HG02678 (cell line): ENCODE measurements around the gene SURF1.
"Not testable (repeated sequence)": the region's sequence is repeated elsewhere in the genome, so short reads cannot be mapped to it uniquely, and the experiment has no call there.

ENCODE experiments used
- ATAC-seq: cut with Tn5 transposase; IDR thresholded peaks from one replicate; pipeline ENCODE4 v1.9.1; 2021; ENCODE audit warnings: mild to moderate bottlenecking, moderate library complexity; ENCODE audit not compliant: unreplicated experiment

SURF1 gene

GRCh38 chr9:133356391-133357091 lies at the start of gene SURF1, which contains the start of gene SURF2:
TSS of gene SURF1 (minus strand) at chr9:133356487. CDS start at chr9:133356453, 34 bp downstream.
TSS of gene SURF2 (plus strand) at chr9:133356550. CDS start at chr9:133356593, 43 bp downstream.
- ATAC-seq: peak; percentile 71

- no peak for ATAC-seq
Measured at GRCh38 chr9:133405508-133406438, 49.5 kb upstream of the SURF1 start.

- ATAC-seq: no peak
Measured at GRCh38 chr9:133404454-133405002, 48.2 kb upstream of the SURF1 start.

GRCh38 chr9:133403766-133404453 lies 47.6 kb upstream of the SURF1 start:
- no peak for ATAC-seq

- ATAC-seq: no peak
Measured at GRCh38 chr9:133402689-133403088, 46.4 kb upstream of the SURF1 start.

- no peak for ATAC-seq
Measured at GRCh38 chr9:133401588-133401987, 45.3 kb upstream of the SURF1 start.

- ATAC-seq: no peak
Measured at GRCh38 chr9:133400292-133400691, 44.0 kb upstream of the SURF1 start.

- ATAC-seq: no peak
Measured at GRCh38 chr9:133397895-133398294, 41.6 kb upstream of the SURF1 start.

- no peak for ATAC-seq
Measured at GRCh38 chr9:133397370-133397769, 41.1 kb upstream of the SURF1 start.

GRCh38 chr9:133396952-133397351 lies 40.7 kb upstream of the SURF1 start:
- no peak for ATAC-seq

GRCh38 chr9:133394687-133395271 lies 38.5 kb upstream of the SURF1 start:
- ATAC-seq: no peak

GRCh38 chr9:133393399-133393798 lies 37.1 kb upstream of the SURF1 start:
- ATAC-seq: no peak

- not testable (repeated sequence) for ATAC-seq
Measured at GRCh38 chr9:133392308-133392707, 36.0 kb upstream of the SURF1 start.

- not testable (repeated sequence) for ATAC-seq
Measured at GRCh38 chr9:133391449-133391848, 35.2 kb upstream of the SURF1 start.

GRCh38 chr9:133390713-133391112 lies 34.4 kb upstream of the SURF1 start:
- ATAC-seq: no peak

- ATAC-seq: no peak
Measured at GRCh38 chr9:133389562-133389961, 33.3 kb upstream of the SURF1 start.

GRCh38 chr9:133389025-133389557 lies 32.8 kb upstream of the SURF1 start:
- no peak for ATAC-seq

- no peak for ATAC-seq
Measured at GRCh38 chr9:133387680-133388079, 31.4 kb upstream of the SURF1 start.

GRCh38 chr9:133386338-133386737 lies 30.1 kb upstream of the SURF1 start:
- ATAC-seq: no peak

GRCh38 chr9:133385452-133385851 lies 29.2 kb upstream of the SURF1 start:
- no peak for ATAC-seq
